ENCODE measurements around the gene CDT1.
"Not testable (repeated sequence)": the region's sequence is repeated elsewhere in the genome, so short reads cannot be mapped to it uniquely, and the experiment has no call there.

CDT1 gene

DNA sequence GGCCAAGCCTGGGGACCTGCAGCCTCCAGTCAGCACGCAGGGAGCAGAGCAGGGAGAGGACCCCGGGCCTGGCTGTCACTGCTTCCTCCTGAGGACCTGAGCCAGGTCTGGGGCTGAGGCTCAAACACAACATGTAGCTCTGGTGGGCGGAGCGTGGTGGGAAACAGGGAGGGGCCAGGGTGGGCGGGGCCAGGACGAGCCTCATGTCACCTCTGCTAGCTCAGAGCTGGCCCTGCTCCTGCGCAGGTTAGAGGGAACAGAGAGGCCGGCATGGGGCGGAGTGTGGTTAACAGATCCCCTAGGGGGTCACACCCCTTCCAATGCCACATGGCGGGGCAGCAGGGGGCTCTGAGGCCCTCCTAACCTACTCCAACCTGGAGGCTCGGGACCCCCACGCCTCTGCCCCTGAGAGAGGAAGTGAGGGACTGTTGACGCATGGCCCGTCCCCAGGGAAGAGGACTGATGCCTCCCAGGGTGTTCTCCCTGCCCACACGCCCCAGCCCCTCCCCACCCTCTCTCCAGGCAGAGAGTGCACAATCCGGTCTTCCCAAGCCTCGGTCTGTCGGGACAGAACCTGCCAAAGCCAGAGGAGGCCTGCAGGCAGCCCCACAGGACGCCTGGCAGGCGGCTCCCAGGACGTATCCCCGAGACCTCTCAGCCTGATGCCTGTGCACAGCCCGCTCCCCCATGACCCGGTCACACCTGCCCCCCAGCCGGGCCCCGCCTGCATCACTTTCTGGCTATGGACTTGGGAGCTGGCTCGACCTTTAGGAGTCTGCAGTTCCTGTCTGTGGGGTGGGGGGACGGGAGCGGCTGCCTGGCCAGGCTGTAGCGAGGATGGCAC is 33.8 kb upstream of the CDT1 start:
- peak; percentile 85 for DNase-seq (ENCODE audit: low spot score)

GRCh38 chr16:88770461-88771293 is 32.9 kb upstream of the CDT1 start:
- DNase-seq (ENCODE audit: low spot score), result peak; percentile 89

GRCh38 chr16:88771294-88771772 is 32.3 kb upstream of the CDT1 start:
- no peak for DNase-seq (ENCODE audit: low spot score)

- DNase-seq (ENCODE audit: low spot score), result not testable (repeated sequence)
Observed at GRCh38 chr16:88771781-88772180, 31.8 kb upstream of the CDT1 start.

DNA sequence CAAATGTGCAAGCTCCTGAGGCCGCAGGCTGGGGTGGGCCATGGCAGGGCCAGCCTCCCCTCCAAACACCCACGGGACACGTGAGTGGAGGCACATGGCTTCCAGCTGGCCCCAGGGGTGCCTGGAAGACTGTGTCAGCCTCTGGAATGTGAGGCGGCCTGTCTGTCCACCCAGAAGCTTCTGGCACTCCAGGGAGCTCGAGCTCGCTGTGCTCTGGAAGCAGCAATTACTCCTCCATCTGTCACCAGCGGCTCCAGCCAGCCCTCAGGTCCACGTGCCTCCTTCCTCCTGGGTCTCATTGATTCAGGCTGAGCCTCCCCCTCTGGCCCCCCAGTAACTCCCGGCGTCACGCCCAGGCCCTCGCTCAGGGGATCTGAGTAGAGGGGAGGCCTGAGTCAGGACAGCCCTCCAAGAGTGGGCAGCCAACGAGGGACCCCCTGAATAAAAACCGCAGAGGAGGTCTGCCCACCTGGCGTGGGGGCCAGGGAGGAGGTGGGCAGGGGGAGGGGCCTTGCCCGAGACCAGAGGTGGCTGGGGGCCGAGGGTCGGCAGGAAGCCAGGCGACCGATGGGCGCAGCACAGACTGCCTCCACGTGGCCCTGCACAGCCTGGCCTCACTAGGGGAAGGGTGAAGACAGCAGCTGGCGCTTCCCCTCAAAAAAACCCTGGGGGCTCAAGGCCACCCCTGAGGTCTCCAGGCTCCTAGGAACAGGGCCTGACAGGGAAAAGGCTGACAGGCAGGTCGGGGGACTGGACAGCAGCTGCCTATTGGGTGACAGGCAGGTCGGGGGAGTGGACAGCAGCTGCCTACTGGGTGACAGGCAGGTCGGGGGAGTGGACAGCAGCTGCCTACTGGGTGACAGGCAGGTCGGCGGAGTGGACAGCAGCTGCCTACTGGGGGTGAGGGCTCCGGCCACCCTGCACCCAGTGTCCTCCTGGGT is 30.4 kb upstream of the CDT1 start:
- no peak for DNase-seq (ENCODE audit: low spot score)

DNA sequence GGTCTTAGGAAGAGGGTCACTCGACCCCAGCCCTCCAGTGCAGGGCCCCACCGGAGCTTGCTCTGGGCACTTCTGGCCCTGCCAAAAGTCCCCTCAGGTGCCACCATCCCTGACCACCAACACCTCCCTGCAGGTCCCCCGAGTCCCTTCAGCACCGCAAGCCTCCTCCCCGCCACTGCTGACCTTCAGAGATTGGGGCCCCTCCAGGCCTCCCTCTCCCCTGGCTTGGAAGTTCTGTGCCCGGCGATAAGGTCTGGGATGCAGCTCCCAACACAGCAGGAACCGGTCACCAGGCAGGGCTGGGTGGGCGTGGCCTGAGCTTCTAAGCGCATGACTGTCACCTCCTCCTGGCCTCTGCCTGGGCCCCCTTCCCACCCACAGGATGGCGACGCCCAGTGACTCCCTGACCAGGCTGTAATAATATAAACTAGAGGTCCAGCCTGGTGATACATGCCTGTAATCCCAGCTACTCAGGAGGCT is 29.7 kb upstream of the CDT1 start:
- DNase-seq (ENCODE audit: low spot score), result no peak

DNA sequence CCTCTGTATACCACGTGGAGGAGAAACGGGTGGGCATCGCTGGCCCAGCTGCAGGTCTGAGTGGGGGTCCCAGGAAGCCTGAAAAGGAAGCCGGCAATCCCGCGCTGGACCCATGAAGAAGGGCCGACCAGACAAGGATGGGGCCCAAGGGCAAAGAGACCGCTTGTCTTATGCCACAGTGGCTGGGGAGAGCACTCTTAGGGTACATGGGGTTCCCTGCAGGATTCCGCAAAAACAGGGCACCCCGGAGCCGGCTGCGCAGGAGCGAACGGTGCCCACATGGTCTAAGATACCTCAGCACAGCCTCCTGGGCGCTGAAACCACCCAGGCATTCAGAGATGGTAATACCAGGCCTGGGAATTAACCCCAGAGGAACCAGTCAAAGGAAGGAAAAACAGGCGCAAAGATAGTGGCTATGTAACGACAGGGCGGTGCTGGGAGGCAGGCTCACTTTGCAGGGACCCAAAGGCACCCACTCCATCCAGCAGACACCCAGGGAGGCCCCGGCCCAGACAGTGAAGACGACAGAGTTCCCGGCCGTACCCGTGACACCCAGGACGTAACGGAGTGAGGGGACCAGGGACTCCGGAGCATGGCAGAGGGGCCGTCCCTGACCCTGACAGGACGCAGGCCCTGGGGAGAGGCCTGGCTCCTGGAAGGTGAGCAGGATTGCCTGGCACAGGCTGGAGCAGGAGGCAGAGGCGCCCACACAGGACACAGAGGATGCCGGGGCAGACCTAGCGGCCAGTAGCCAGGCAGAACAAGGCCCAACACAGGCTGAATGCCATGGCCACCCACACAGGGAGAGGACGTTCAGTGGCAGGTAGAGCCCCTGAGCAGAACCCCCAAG is 28.8 kb upstream of the CDT1 start:
- DNase-seq (ENCODE audit: low spot score), result no peak

GRCh38 chr16:88775825-88776224 is 27.8 kb upstream of the CDT1 start:
- no peak for DNase-seq (ENCODE audit: low spot score)

GRCh38 chr16:88777471-88778270 is 25.9 kb upstream of the CDT1 start:
- DNase-seq (ENCODE audit: low spot score), result no peak

DNA sequence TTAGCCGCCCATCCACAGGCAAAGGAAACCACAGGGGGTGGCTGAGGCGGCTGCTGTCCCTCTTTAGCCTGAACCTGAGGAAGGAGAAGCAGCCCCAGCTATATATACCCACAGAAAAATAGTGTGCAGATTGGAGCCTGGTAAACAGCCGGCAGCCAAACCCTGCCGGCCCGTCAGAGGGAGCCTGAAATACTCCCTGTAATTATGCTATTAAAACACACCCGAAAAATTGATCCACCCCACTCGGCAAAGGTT is 25.4 kb upstream of the CDT1 start:
- DNase-seq (ENCODE audit: low spot score), result no peak

DNA sequence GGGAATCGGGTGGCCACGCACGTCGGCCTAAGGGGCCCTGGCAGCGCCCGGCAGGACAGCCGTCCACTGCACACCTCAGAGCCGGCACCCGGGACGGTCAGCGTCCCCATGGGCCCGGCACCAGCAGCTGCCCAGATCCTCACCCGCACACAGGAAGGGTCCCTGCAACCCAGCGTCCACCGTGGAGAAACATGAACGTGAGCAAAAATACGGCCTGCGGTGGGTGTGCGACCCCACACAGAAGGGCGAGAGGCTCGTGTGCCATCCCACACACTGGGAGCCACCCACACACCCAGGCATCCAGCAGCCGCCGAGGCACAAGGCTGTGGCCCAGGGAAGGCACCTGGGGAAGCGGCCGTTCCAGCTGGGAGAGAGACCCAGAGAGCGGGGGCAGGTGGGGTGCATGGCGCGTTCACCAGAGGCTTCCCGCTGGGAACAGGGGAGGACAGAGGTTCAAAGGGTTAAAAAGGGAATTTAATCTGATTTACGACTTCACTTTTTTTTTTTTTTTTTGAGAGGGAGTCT is 25.0 kb upstream of the CDT1 start:
- no peak for DNase-seq (ENCODE audit: low spot score)

DNA sequence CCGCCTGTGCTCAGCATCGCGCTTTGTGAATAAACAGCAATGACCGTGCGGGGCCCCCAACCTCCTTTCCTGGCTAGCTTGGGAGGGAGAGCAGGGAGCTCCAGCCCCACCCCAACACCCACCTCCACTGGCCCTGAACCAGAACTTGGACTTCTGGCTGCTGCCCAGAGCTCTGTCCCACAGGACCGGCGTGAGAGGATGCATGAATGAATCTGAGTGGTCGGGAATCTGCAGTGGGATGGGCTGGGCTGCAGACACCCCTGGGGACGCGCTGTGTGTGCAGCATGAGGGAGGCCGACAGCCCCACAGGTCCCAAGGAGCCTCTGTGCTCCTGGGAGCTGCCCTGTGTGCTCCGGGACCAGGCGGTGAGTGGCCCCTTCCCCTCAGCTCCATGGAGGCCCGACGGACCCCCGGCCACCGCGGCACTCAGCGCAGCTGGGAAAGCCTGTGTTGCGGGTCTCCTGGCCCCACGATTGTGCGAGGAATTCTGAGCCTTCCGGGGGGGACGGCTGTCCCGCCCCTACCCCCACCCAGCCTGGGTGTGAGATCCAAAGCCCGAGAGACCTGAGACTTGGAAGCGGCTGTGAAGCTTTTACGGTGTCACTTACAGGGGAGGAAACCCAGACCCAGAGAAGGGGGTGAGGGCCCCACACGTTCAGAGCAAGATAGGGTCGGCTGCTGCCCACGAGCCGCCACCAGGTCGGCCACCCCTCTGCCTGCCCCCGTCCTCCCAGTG is 24.0 kb upstream of the CDT1 start:
- no peak for DNase-seq (ENCODE audit: low spot score)

DNA sequence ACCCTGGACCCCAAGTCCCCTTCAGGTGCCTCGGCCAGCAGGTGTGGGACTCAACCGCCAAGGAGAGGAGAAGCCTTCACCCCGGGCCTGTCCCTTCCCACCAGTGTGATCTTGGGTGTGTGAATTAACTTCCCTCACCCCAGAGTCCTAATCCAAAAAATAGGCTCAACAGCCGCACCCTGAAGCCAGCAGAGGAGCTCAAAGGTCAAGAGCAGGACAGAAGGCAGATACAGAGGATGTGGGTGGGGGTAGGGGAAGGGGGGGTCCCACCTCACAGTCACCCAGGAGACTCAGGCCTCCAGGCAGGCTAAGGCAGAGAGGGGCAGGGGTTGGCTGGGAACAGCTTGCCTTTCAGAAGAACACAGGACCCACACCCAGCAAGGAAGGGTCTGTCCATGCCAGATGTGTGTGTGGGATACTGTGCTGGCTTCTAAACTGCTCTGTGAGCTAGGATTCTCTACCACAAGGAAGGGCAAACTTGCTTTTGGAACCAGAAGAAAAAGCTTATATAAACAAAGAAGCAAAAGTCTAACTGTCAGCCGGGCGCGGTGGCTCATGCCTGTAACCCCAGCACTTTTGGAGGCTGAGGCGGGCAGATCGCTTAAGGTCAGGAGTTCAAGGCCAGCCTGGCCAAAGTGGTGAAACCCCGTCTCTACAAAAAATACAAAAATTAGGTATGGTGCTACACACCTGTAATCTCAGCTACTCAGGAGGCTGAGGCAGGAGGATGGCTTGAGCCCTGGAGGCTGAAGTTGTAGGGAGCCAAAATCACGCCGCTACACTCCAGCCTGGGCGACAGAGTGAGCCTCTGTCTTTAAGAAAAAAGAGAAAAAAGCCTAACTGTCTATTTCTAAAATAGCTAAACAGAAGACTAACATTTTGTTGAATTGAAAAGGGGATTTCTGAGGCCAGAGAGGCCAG is 23.2 kb upstream of the CDT1 start:
- no peak for DNase-seq (ENCODE audit: low spot score)

- DNase-seq (ENCODE audit: low spot score), result no peak
Observed at GRCh38 chr16:88781140-88782077, 22.2 kb upstream of the CDT1 start.

DNA sequence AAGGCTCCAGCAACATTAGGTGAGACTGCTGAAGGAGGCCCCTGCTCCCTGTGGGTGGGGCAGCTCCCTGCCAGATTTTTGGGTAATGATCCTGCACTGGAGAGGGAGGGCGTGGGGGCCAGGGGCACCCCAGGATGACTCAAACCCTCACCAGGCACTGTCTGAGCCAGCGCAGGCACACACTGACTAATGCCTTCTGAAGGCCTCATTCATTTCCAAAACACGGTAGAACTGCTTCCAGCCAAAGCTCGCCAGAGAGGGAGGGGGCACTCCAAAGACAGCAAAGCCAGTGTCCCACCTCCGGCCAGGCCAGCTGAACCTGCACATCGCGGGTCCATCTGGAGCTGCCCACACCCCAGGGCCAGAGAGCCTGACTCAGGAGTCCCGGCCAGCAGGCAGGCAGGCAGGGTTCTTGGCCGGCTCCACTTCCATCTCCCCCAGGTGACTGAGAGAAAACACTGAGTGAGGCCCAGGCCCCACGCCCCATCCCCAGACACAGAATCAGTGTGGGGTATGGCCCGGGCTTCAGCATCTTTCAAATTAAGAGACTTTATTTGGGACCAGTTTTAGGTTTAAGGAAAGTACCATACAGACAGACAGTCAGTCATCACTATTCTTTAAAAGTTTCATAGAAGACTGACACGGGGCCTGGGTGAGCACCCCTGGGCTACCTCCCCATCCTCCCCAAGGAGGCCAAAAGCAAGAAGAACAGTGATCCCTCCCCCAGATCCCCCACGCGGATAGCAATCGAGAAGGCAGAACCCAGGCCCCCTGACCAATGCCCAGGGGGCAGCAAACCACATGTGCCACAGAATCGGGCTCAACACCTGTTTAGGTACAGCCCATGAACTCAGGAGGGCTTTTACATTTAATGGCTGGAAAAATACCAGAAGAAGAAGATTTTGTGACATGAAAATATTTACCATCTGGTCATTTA is 20.9 kb upstream of the CDT1 start:
- DNase-seq (ENCODE audit: low spot score), result no peak

Data from ecto neural progenitor cell (in vitro differentiated cells).